GM19043 (cell line): ENCODE results near the gene THAP11.
"Not testable (repeated sequence)": the region's sequence is repeated elsewhere in the genome, so short reads cannot be mapped to it uniquely, and the experiment has no call there.

Experiments
- ATAC-seq: cut with Tn5 transposase; IDR thresholded peaks from one replicate; pipeline ENCODE4 v1.9.1; 2021; ENCODE audit warnings: low read depth; ENCODE audit not compliant: unreplicated experiment

The THAP11 gene

DNA sequence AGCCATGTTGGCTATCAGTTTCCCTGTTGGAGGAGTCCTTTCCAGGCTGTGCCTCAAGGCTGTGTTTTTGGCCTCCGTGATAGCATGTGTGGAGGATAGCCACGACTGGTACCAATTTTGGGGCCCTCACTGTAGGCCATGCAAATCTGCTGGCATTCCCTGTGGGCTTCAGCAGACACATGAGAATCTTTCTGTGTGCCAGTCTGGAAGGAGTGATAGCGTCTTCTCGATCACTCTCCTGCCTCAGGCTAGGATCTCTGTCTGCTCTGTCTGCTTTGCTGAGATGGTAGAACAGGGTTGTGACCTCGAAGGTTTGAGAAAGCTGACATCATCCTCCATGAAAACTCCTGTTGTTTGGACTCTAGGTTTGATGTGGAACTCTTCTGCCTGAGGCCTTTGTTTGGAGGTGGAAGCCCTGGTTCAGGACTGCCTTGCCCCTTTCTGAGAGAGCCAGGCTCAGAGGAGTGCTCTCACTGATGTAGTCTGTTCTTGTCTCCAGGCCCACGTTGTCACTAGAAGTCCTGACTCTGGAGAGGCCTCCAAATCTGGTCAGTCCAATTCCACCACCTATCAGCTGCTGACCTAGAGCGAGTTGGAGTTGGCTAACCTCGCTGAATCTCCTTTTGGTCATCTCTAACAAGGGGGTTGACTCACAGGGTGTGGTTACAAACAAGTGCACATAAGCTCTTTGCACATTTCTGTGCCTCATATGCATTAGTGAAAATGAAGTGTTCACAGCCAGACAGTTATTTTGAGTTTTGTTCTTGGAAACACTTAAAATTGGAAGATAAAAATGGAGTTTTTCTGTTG lies 18.7 kb downstream of the THAP11 start:
- ATAC-seq: no peak

DNA sequence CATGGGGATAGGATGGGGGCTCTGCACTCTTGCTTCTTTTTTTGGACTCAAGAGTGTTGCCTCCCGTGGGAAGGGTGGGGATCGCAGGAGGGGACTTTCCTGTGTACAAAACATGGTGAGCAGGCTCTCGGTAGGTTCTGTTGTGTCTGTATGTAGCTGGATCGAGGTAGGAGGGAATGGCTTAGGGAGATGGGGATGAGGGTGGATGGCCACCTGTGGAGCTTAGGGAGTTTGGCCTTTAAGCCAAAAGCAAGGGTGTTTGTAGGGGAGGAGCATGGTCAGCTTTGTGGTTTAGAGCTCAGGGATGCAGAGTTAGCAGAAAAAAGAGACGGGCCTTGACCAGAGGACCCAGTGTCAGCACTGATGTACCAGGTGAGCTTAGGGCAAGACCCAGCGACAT lies 19.8 kb downstream of the THAP11 start:
- no peak for ATAC-seq

DNA sequence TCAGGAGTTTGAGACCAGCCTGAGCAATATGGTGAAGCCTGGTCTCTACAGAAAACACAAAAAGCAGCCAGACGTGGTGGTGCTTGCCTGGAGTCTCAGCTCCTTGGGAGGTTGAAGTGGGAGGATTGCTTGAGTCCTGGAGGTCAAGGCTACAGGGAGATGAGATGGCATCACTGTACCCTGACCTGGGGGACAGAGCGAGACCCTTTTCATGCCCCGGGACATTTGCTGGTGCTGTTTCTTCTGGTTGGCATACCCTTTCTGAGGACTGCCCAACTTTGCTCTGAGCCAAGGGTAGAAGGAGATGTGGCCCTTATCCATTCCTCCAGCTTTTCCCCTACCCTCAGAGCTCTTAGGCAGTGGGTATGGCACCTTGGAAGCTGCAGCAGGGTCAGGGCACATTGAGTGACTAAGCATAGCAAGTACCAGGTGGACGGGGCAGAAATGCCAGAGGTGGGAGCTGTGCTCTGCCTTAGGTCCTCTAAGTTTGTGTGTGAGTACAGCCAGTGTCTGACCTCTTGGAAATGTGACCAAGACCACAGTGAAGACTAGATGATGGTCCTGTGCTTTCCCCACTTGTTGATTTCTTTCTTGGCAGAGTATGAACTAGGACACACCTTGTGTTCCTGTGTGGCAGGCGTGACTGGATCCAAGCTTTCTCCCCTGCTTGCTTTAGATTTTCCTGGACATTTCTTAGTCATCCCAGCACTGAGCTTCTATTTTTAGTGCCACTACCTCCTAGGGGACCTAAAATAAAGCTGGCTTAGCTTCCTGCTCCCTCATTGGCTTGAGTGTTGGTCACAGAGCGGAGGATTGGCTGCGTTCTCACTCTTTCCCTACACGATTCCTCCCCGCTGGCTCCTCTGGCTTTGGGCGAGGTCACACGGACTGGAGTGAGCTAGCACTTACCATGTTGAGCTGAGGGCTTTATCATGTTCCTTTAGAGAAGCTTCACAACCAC lies 20.8 kb downstream of the THAP11 start:
- no peak for ATAC-seq

DNA sequence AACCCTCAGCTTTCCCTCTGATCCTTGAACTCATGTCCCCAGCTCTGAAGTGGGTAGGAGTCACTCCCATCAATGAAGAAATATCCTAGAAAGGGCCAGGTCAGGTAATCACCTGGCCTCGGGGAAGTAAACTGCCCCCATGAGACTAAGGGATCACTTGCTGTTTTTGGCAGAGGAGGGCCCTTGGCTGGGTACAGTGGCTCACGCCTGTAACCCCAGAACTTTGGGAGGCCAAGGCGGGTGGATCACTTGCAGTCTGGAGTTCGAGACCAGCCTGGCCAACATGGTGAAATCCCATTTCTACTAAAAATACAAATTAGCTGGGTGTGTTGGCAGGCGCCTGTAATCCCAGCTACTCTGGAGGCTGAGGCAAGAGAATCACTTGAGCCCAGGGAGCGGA lies 21.9 kb downstream of the THAP11 start:
- not testable (repeated sequence) for ATAC-seq

DNA sequence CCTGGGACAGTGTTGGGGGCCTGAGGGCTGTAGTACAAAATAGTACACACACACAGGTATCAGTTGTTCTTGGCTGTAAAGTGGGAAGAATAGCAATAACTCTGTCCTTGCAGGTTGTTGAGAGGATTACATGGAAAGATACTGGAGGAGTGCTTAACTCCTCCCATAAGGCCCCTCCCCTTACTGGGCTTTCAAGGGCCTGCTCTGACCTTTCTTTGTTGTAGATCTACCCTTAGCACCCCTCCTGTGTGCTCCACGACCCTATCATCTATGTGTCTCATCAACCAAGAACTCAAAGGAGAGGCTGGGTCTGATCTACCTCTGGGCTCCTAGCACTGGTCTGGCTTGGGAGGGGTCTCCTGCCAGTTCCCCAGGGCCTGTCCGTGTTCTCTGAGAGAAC lies 22.5 kb downstream of the THAP11 start:
- no peak for ATAC-seq

DNA sequence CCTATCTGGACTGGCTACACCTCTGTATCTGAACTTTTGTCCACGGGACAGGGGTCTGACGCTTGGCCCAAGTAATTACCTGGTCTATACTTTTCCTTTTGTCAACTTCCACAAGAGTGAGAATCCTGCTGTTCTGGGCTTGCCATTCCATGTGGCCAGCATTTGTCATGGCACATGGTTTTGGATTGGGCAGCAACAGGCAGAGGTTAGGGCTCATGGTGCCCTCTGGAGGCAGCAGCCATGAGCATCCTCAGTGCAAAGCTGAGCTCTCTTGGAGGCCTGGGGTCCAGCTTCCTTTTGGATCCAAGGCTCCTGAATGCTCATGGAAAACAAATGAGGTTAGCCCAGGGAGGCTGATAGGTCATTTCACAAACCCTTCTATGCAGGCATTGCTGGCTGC lies 23.2 kb downstream of the THAP11 start:
- ATAC-seq: no peak

DNA sequence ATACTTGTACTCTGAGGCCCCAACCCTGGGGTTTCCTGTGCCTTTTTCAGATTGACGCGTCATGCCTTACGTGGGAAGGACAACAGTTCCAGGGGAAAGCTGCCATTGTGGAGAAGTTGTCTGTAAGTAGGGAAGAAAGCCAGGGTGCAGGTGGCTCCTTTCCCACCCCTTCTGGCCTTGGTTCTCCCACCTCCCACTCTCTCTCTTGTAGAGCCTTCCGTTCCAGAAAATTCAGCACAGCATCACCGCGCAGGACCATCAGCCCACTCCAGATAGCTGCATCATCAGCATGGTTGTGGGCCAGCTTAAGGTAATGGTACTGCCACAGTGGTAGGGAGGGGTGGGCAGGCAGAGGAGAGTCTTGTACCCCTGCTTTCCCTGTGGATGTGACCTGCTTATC lies 26.2 kb downstream of the THAP11 start:
- no peak for ATAC-seq

DNA sequence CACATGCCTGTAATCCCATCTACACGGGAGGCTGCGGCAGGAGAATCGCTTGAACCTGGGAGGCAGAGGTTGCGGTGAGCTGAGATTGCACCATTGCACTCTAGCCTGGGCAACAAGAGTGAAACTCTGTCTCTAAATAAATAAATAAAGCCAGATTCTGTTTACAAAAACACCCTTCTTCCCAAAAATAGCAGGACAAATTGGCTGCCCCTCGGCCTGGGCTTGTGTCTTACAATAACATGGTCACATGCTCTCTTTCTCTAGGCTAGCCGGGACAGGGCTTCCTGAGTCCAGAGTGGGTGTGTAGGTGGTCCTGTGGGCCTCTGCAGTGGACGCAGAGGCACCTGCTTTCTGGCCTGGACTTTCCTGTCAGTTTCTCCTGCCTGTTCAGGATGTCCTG lies 27.5 kb downstream of the THAP11 start:
- no peak for ATAC-seq

DNA sequence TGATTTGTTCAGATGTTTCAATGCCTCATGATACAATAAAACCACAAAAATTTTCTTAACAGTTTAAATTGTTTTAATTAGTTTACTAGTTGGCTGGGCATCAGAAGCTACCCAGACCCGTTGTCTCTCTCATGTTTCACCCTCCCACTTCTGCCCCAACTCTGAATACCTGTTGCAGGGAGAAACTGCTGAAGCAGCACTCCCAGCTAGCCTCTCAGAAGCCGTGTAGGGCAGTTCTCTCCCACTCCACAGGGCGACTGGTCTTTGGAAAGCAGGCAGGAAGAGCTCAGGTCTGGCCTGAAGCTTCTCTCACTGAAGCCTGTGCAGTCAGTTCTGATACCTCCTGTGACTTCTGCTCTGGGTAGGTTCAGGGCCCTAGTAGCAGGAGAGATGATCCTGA lies 29.1 kb downstream of the THAP11 start:
- ATAC-seq: no peak

DNA sequence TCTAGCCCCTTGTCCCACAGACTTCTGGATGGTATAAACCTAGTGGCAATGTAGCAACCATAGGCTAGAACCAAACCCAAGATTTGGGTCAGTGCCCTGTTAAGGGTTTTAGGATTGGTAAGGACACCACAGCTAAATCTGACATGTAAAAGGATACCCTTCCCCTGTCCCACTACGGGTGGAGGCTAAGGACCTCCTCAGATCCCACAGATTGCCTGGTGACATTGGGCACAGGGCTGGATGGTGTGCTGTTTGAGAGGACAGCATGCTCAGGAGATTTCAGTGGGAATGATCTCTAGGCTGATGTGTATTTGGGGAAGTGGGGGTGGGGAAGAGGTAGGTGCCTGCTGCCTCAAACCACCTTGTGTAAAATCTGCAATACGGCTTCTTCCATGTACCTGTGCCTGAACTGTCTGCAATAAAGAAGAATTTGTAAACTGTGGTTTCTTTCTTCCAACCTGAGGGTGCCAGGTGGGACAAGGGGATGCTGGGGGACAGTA lies 30.1 kb downstream of the THAP11 start:
- ATAC-seq: no peak

DNA sequence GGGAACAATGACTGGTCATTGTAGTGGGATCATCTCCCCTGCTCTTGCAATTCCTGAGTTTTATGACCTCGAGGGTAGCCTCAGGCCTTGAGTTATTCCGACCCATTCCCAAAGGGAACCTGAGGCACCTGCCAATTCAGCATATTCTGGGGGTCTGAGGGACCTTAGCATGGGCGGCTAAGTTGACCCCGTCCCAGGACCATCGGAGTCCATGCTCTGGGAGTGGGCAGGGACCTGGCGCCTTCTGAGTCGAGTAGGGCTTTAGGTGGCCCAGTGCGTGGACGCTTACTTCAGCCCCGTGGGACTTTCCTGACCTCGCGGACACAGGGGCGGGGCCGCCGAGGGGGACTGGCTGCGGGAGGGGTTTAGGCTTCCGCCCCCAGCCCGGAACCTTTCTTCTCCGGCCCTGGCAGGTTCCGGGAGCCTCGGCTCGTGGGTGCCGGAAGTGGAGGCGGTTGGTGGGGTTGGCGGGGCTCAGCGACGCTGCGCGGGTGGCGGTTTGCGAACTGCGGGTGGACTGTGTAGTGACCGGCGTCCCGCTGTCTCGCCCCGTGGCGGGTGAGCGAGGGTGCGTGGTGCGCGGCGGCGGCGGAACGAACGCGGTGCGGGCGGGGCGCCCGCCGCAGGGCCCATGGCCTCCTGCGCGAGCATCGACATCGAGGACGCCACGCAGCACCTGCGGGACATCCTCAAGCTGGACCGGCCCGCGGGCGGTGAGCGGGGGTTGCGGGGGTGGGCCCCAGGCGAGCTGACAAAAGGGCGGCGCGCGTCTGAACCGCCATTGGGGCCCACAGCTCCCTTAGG lies 30.7 kb downstream of the THAP11 start, which contains the start of gene EDC4:
Gene EDC4 (plus strand): TSS at position 422 of the 804 bp plus-strand sequence. CDS start 210 bp downstream, at position 632.
- peak; percentile 79 for ATAC-seq

DNA sequence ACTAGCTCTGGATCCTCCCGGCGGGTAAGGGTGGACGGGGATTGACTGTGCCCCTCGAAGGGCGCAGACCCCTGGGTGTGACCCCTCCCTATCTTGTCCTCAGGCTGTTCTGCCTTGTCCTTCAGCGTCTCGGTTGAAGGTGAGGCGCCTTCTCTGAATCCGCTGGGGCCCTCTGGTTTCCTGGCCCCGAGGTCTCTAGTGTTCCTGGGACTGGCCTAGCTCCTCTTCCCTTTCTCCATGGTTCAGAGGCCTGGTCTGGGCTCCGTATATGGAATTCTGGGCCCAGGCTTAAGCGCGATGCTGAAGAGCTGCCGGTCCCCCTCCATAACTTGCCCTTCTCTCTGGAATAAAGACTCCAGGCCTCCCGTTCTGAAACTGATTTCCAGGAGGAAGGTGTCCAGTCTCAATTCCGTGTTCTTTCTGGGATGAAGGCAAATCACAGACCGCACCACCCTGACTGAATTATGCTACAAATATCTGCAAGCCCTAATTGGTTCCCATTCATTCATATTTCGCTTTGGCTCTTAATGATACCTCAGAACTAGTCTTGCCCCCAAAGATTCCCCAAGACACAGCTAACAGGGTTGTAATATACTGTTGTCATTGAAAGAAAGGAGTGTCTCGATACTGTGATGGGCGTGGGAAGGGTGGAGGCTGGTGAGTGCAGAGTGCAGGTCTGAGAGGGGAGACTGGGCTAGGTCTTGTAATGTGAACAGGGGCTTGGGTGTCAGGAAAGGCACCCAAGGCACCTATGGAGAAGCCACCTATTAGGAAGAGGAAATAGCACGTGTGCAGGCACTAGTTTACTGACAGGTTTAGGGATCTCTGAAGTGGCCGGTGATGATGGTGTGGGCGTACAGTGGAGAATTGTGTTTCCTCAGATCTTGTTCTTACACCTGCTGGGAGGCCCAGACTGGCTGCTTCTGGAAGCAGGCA lies 31.6 kb downstream of the THAP11 start:
- ATAC-seq: no peak

DNA sequence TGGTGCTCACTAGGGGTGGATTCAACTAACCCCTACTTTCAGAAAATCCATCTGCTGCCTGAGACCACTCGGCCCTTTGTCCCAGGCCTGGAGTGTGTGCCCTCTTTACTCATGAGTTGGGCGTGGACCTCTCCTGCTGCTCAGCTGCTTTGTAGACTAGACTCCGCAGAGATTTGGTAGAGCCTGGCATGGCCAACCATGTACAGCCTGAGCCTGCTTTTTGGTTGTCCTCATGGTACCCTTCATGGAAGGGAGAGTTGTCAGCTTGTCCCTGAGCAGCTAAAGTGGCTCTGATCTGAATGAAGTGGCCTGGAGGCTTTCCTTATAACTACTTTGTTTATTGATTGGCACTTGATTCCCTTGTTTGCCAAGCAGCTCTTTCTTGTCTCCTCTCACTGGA lies 32.3 kb downstream of the THAP11 start:
- ATAC-seq: no peak

DNA sequence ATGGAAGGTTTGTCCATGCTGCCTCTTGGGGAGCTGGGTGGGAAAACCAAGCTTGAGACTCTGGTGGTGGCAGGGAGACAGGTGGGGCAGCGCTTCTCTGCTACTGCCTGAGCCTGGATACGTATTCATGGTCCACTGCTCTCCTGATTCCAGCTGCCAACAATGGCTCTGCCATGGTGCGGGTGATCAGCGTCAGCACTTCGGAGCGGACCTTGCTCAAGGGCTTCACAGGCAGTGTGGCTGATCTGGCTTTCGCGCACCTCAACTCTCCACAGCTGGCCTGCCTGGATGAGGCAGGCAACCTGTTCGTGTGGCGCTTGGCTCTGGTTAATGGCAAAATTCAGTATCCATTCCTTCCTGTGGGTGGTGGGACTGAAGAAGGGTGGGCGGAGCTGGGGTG lies 34.9 kb downstream of the THAP11 start:
- no peak for ATAC-seq

DNA sequence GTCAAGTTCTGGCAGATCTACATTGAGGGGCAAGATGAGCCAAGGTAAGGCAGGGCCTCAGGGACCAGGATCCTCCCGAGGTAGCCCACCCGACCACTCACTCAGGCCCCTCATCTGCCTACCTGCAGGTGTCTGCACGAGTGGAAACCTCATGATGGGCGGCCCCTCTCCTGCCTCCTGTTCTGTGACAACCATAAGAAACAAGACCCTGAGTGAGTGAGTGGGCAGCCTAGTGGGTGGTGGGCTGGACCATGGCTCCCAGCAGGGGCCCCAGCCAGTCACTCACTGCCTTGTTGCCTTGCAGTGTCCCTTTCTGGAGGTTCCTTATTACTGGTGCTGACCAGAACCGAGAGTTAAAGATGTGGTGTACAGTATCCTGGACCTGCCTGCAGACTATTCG lies 36.1 kb downstream of the THAP11 start:
- no peak for ATAC-seq

DNA sequence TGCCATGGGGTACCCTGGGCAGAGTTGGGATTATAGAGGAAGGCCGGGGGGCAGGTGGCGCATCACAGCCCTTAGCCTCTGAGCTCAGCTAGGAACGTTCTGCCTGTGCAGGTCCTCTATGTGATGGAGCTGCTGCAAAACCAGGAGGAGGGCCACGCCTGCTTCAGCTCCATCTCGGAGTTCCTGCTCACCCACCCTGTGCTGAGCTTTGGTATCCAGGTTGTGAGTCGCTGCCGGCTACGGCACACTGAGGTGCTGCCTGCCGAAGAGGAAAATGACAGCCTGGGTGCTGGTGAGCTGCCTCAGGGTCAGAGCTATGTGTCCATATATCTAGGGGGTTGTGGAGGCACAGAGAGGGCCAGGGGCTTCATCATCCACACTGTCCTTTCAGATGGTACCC lies 36.7 kb downstream of the THAP11 start:
- ATAC-seq: no peak

DNA sequence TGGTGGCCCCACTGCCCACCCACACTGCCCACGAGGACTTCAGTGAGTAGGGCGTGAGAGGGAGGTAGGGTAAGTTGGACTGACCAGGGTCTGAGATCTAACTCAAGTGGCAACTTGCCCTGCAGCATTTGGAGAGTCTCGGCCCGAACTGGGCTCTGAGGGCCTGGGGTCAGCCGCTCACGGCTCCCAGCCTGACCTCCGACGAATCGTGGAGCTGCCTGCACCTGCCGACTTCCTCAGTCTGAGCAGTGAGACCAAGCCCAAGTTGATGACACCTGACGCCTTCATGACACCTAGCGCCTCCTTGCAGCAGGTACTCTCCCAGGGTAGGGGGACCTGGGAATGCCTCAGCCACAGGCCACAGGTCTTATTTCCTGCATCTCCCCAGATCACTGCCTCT lies 37.3 kb downstream of the THAP11 start:
- ATAC-seq: no peak

DNA sequence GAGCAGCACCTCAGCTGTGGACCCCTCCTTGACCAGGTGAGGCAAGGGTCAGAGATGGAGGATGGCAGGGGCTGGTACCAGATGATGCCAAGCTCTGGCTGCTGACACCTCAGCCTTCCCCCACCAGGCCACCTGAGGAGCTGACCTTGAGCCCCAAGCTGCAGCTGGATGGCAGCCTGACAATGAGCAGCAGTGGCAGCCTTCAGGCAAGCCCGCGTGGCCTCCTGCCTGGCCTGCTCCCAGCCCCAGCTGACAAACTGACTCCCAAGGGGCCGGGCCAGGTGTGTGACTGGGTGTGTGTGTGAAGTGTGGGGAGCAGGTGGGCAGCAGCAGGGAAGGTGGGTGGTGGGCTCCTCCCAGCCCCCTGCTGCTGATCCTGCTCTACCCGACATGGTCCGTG lies 37.8 kb downstream of the THAP11 start:
- ATAC-seq: no peak

DNA sequence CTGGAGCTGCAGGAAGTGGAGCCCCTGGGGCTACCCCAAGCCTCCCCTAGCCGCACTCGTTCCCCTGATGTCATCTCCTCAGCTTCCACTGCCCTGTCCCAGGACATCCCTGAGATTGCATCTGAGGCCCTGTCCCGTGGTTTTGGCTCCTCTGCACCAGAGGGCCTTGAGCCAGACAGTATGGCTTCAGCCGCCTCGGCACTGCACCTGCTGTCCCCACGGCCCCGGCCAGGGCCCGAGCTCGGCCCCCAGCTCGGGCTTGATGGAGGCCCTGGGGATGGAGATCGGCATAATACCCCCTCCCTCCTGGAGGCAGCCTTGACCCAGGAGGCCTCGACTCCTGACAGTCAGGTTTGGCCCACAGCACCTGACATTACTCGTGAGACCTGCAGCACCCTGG lies 38.5 kb downstream of the THAP11 start:
- ATAC-seq: no peak
